Putamen (tissue), 1 donor: ENCODE results near the gene TOP3B.

Experiments used
- DNase-seq: peaks from one replicate; pipeline ENCODE4 v3.0.0-alpha.2; 2016; ENCODE audit warnings: low spot score

Gene TOP3B

GRCh38 chr22:21981874-21982273 lies 713 bp downstream of the TOP3B start:
- DNase-seq, result no peak

- DNase-seq, result no peak
Measured at GRCh38 chr22:21980547-21980946, 2.0 kb downstream of the TOP3B start.

GRCh38 chr22:21978564-21979386 lies 3.8 kb downstream of the TOP3B start:
- no peak for DNase-seq

GRCh38 chr22:21977814-21978213 lies 4.8 kb downstream of the TOP3B start:
- no peak for DNase-seq

- no peak for DNase-seq
Measured at GRCh38 chr22:21975854-21976345, 6.7 kb downstream of the TOP3B start.

GRCh38 chr22:21975273-21975672 lies 7.3 kb downstream of the TOP3B start:
- DNase-seq, result no peak

GRCh38 chr22:21974058-21974649 lies 8.4 kb downstream of the TOP3B start:
- no peak for DNase-seq

GRCh38 chr22:21972806-21973205 lies 9.8 kb downstream of the TOP3B start:
- DNase-seq, result no peak

- no peak for DNase-seq
Measured at GRCh38 chr22:21972293-21972779, 10.3 kb downstream of the TOP3B start.

GRCh38 chr22:21971858-21972275 lies 10.7 kb downstream of the TOP3B start:
- no peak for DNase-seq

GRCh38 chr22:21970800-21971617 lies 11.6 kb downstream of the TOP3B start:
- no peak for DNase-seq

- DNase-seq, result no peak
Measured at GRCh38 chr22:21970037-21970799, 12.4 kb downstream of the TOP3B start.

- DNase-seq, result no peak
Measured at GRCh38 chr22:21968452-21969129, 14.0 kb downstream of the TOP3B start.

- no peak for DNase-seq
Measured at GRCh38 chr22:21967693-21968271, 14.8 kb downstream of the TOP3B start.

- DNase-seq, result no peak
Measured at GRCh38 chr22:21966643-21967516, 15.7 kb downstream of the TOP3B start.

GRCh38 chr22:21965762-21966288 lies 16.8 kb downstream of the TOP3B start:
- no peak for DNase-seq

GRCh38 chr22:21964918-21965484 lies 17.6 kb downstream of the TOP3B start:
- no peak for DNase-seq

- no peak for DNase-seq
Measured at GRCh38 chr22:21964234-21964633, 18.4 kb downstream of the TOP3B start.

- DNase-seq, result no peak
Measured at GRCh38 chr22:21963790-21964211, 18.8 kb downstream of the TOP3B start.
